Measurements from ENCODE around the gene MNT. TPM values are rescaled to one million over a fixed set of nuclear protein-coding genes. Genes with fewer than 3 reads are reported as not detected.

Gene MNT
- total RNA-seq, 1 experiment from 2014 or later, result 38.9 TPM

DNA sequence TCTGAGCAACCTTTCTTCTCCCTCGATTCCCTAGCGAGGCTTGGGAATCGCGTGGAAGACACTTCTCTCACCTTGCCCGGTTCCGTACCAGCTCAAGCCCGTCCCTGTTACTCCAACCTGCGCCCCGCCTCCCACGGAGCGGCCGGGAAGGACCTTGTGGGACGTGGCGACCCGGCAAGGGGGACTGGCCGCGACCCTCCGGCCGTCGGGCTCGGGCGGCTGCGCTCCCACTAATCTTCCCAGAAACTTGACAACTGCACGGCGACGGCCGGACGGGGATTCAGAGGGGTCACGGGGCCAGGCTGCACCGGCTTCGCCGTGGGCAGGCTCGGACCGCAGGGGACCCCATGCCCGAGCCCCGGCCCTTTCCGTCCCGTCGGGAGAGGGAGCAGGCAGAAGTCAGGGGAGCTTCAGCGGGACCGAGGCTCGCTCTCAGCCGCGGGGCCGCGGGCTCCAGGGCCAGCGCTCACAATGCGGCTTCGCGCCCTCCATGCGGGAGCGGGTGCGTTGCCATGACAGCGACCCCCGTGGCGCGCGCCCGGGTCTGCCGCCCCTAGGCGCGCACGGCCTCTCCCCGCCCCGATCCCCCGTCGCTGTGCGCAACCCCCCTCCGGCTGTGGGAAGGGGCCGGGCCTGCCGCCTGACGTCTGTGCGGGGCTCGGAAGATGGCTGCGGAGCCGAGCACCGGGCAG, 63.9 kb downstream of the MNT start, which contains the start of gene SGSM2:
Gene SGSM2 (plus strand): TSS at position 650 of the 692 bp plus-strand sequence. CDS start 188 bp downstream, outside the sequence.
- Histone ChIP-seq H2BK15ac (ENCODE audit: low read depth, low read length) (no peak within 1 kb of the TSS), H3K79me2 (ENCODE audit: insufficient read depth, low read length) (peaks cover 6% of the 10 kb centered on the region; the same call in 1 of the 2 replicates), H3K4ac (ENCODE audit: low read depth, low read length) (no peak within 1 kb of the TSS), H3K14ac (ENCODE audit: insufficient read depth, low read length) (no peak within 1 kb of the TSS; the same call in 1 of the 2 replicates), H2AFZ (ENCODE audit: low read length) (no peak within 1 kb of the TSS), H3K27me3 (ENCODE audit: insufficient read depth, low read length) (no peaks in the 10 kb centered on the region), H4K91ac (ENCODE audit: insufficient read length, low read depth, low read length) (no peak within 1 kb of the TSS), H3K9ac (ENCODE audit: extremely low read depth, insufficient read length, low read length) (peak within 1 kb of the TSS; percentile 10), H3K18ac (ENCODE audit: insufficient read length, low read depth, low read length) (no peak within 1 kb of the TSS), H2BK20ac (ENCODE audit: low read depth, low read length, poor library complexity, severe bottlenecking) (no peak within 1 kb of the TSS), H4K8ac (replicated peaks; ENCODE audit: insufficient read length, low read depth, low read length) (no peak within 1 kb of the TSS), H3K4me2 (ENCODE audit: insufficient read depth, insufficient read length, low read length) (peak within 1 kb of the TSS; percentile 79), H2AK5ac (ENCODE audit: insufficient read length, low read length) (no peak within 1 kb of the TSS), H4K20me1 (ENCODE audit: control insufficient read depth, insufficient read depth, insufficient read length) (peaks cover 2% of the 10 kb centered on the region), H2BK120ac (ENCODE audit: low read depth, low read length, poor library complexity, severe bottlenecking) (no peak within 1 kb of the TSS), H3K4me1 (ENCODE audit: insufficient read depth, low read length) (peaks cover 3% of the 10 kb centered on the region; the same call in 1 of the 2 replicates), H3K56ac (ENCODE audit: insufficient read length, low read depth, low read length) (no peak within 1 kb of the TSS), H3T11ph (ENCODE audit: low read length) (no peak within 1 kb of the TSS), H3K23ac (ENCODE audit: insufficient read length, low read depth, low read length) (no peak within 1 kb of the TSS), H3K27ac (ENCODE audit: insufficient read length, low read depth, low read length) (no peak within 1 kb of the TSS), H2BK12ac (ENCODE audit: insufficient read length, low read depth, low read length) (no peak within 1 kb of the TSS), H2BK5ac (ENCODE audit: insufficient read length, low read length) (no peak within 1 kb of the TSS), H3K79me1 (ENCODE audit: insufficient read depth, low read depth, low read length, poor library complexity, severe bottlenecking) (no peaks in the 10 kb centered on the region), H3K23me2 (ENCODE audit: insufficient read length, low read depth, low read length, poor library complexity, severe bottlenecking) (peaks cover 12% of the 10 kb centered on the region), H4K5ac (ENCODE audit: insufficient read length, low read depth, low read length) (no peak within 1 kb of the TSS), H3K9me3 (ENCODE audit: control insufficient read depth, low read depth, low read length) (no peaks in the 10 kb centered on the region)
- peaks cover 2 to 11% of the 10 kb centered on the region in 2 experiments; a peak in 3 of 4 replicates for H3K4me1 Mint-ChIP-seq
- no CpG with 5 or more reads among the region's 77 CpGs for WGBS (ENCODE audit: extremely low coverage, insufficient read length, low lambda C conversion rate)
- peak; percentile 62 for DNase-seq
- H3K4me3 Mint-ChIP-seq, result peak within 1 kb of the TSS; percentile 73 to 84
- H3K9me3 Mint-ChIP-seq, result no peaks in the 10 kb centered on the region
- H3K27ac Mint-ChIP-seq, result peak within 1 kb of the TSS; percentile 82 to 96 (median 95); a peak in 4 of 7 replicates
- TF ChIP-seq, protein P1, sequence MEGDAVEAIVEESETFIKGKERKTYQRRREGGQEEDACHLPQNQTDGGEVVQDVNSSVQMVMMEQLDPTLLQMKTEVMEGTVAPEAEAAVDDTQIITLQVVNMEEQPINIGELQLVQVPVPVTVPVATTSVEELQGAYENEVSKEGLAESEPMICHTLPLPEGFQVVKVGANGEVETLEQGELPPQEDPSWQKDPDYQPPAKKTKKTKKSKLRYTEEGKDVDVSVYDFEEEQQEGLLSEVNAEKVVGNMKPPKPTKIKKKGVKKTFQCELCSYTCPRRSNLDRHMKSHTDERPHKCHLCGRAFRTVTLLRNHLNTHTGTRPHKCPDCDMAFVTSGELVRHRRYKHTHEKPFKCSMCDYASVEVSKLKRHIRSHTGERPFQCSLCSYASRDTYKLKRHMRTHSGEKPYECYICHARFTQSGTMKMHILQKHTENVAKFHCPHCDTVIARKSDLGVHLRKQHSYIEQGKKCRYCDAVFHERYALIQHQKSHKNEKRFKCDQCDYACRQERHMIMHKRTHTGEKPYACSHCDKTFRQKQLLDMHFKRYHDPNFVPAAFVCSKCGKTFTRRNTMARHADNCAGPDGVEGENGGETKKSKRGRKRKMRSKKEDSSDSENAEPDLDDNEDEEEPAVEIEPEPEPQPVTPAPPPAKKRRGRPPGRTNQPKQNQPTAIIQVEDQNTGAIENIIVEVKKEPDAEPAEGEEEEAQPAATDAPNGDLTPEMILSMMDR (conservative IDR thresholded peaks at IDR 0.05), result no peak
- peaks cover 5 to 21% (median 7%) of the 10 kb centered on the region in 3 experiments; a peak in 6 of 7 replicates for H3K36me3 Mint-ChIP-seq (ENCODE audit: insufficient read depth in 1 of 3, low read depth in 3 of 3)
- H3K27me3 Mint-ChIP-seq (ENCODE audit: low read depth), result no peaks in the 10 kb centered on the region

Data from H9 (cell line).